ENCODE data around the gene MRAS.

GRCh38 chr3:138336454-138336999 is 11.9 kb upstream of the MRAS start:
- TF ChIP-seq EZH2 (IDR thresholded peaks at IDR 0.05; ENCODE audit: borderline replicate concordance, low read depth, low read length, poor library complexity, severe bottlenecking), result no peak
- no peak for TF ChIP-seq CTCF (conservative IDR thresholded peaks at IDR 0.05; ENCODE audit: low read depth, low read length)

Data from A673 (cell line).